ENCODE results near the gene SIL1.

GRCh38 chr5:139150367-139150999 is 47.7 kb downstream of the SIL1 start:
- TF ChIP-seq CTCF (IDR thresholded peaks at IDR 0.05) (no peak), EP300 (IDR thresholded peaks at IDR 0.05) (no peak), POLR2A (IDR thresholded peaks at IDR 0.05) (no peak)
